NCI-H2196 (cell line): Measurements from ENCODE around the gene C2orf69.
A peak's percentile ranks its signal among the peaks of the same experiment; 100 is the strongest.
"Not testable (repeated sequence)": the region's sequence is repeated elsewhere in the genome, so short reads cannot be mapped to it uniquely, and the experiment has no call there.

Source experiments
- DNase-seq: peaks from one replicate; lab custom pipeline; 2025; ENCODE audit not compliant: unreplicated experiment; lab: John Stamatoyannopoulos, UW

C2orf69 gene

GRCh38 chr2:199911052-199911876 is at the start of gene C2orf69:
Gene C2orf69, plus strand, starts transcription at chr2:199911293. Its CDS starts 146 bp downstream, at chr2:199911439.
- peak; percentile 97 for DNase-seq

GRCh38 chr2:199862788-199863187 is 48.3 kb upstream of the C2orf69 start:
- no peak for DNase-seq

- DNase-seq, result no peak
Observed at GRCh38 chr2:199865905-199866304, 45.2 kb upstream of the C2orf69 start.

GRCh38 chr2:199868431-199869226 is 42.5 kb upstream of the C2orf69 start:
- DNase-seq, result no peak

GRCh38 chr2:199869227-199869541 is 41.9 kb upstream of the C2orf69 start:
- DNase-seq, result no peak

GRCh38 chr2:199869653-199870052 is 41.4 kb upstream of the C2orf69 start:
- no peak for DNase-seq

GRCh38 chr2:199870581-199870980 is 40.5 kb upstream of the C2orf69 start:
- no peak for DNase-seq

GRCh38 chr2:199874209-199874608 is 36.9 kb upstream of the C2orf69 start:
- no peak for DNase-seq

GRCh38 chr2:199875400-199875799 is 35.7 kb upstream of the C2orf69 start:
- DNase-seq, result no peak

GRCh38 chr2:199882667-199883066 is 28.4 kb upstream of the C2orf69 start:
- DNase-seq, result no peak

GRCh38 chr2:199883474-199884212 is 27.4 kb upstream of the C2orf69 start:
- DNase-seq, result no peak

- DNase-seq, result no peak
Observed at GRCh38 chr2:199895406-199895805, 15.7 kb upstream of the C2orf69 start.

- no peak for DNase-seq
Observed at GRCh38 chr2:199896617-199897016, 14.5 kb upstream of the C2orf69 start.

GRCh38 chr2:199901942-199902341 is 9.2 kb upstream of the C2orf69 start:
- no peak for DNase-seq

- no peak for DNase-seq
Observed at GRCh38 chr2:199902486-199903110, 8.5 kb upstream of the C2orf69 start.

GRCh38 chr2:199903111-199903510 is 8.0 kb upstream of the C2orf69 start:
- DNase-seq, result no peak

- no peak for DNase-seq
Observed at GRCh38 chr2:199907008-199907714, 3.9 kb upstream of the C2orf69 start.

GRCh38 chr2:199910338-199911051 is 598 bp upstream of the C2orf69 start:
- no peak for DNase-seq

GRCh38 chr2:199911877-199912161 is 726 bp downstream of the C2orf69 start:
- no peak for DNase-seq

GRCh38 chr2:199912553-199913114 is 1.5 kb downstream of the C2orf69 start:
- DNase-seq, result not testable (repeated sequence)
